GM19455 (cell line): ENCODE data around the gene PRELID1.
"Not testable (repeated sequence)": the region's sequence is repeated elsewhere in the genome, so short reads cannot be mapped to it uniquely, and the experiment has no call there.

Source experiments
- ATAC-seq: cut with Tn5 transposase; IDR thresholded peaks from one replicate; pipeline ENCODE4 v1.9.1; 2021; ENCODE audit not compliant: unreplicated experiment

Gene PRELID1

DNA sequence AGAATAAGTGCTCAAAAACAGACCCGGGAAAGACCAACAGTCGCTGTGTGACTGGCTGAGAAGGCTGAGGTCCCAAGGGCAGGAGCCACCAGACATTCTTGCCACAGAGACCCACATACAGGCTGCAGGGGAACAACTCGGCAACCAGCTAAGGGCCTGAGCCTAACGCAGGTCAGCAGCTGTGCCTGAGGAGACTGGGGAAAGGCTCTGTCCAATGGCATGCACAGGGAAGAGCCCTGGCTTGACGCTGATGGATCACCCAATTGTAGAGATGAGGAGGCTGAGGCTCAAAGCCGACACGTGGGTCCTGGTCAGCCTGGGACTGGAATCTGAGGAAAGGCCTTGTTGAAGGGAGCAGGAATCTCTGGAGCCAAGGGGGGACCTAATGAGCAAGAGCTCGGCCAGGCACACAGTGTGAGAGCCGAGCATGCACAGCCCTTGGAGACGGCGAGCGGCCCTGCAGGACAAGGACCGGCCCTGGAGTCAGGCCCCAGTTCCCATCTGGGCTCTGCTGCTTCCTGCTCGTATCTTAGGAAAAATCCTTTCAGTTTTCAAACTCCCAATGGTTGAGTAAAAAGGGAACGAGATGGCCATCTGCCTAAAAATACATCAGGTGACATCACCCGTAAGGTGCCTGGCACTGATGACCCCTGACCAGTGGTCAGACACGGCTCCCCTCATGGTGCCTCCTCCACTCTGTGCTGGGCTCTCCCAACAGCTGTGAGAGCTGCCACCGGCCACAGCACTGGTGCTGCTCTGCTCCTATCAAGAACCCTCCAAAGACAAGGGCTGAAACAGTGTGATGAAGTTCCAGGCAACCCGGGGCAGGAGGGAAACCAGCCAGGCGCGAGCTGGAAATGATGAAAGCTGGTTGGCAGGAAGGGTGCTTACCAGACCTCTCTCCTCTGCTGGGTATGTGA, 31.4 kb downstream of the PRELID1 start:
- no peak for ATAC-seq

DNA sequence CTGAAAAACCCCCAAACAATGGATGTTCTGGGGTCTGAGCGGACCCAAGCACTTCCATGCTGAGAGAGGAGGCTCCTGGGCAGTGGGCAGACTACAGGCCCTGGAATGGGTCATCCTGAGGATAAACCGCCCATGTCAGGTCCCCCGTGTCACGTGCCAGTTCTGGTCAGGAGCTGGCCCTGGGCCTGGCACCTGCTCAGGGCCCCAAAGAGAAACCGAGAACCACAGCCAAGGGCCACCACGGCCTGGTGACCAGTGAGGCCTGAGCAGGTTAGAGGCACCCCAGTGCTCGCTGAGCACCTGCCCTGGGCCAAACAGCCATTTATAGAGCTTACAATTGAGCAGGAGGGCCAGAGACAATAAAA, 32.1 kb downstream of the PRELID1 start:
- ATAC-seq: no peak

DNA sequence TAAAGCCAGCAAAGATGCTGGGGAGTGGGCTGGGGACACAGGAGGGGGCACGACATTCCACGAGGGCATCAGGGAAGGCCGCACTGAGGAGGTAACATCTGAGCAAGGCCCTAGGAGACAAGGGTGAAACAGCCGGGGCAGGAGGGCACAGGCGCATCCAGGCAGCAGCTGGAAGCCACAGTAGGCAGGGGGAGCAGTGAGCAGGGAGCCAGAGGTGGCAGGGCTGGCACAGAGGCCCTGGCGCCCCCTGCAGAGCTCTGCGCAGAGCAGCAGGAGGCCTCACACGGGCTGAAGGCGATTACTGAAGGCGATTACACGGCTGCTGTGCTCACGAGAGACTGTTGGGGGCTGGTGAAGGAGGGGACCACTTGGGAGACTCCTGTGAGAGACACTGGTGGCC, 32.5 kb downstream of the PRELID1 start:
- no peak for ATAC-seq

DNA sequence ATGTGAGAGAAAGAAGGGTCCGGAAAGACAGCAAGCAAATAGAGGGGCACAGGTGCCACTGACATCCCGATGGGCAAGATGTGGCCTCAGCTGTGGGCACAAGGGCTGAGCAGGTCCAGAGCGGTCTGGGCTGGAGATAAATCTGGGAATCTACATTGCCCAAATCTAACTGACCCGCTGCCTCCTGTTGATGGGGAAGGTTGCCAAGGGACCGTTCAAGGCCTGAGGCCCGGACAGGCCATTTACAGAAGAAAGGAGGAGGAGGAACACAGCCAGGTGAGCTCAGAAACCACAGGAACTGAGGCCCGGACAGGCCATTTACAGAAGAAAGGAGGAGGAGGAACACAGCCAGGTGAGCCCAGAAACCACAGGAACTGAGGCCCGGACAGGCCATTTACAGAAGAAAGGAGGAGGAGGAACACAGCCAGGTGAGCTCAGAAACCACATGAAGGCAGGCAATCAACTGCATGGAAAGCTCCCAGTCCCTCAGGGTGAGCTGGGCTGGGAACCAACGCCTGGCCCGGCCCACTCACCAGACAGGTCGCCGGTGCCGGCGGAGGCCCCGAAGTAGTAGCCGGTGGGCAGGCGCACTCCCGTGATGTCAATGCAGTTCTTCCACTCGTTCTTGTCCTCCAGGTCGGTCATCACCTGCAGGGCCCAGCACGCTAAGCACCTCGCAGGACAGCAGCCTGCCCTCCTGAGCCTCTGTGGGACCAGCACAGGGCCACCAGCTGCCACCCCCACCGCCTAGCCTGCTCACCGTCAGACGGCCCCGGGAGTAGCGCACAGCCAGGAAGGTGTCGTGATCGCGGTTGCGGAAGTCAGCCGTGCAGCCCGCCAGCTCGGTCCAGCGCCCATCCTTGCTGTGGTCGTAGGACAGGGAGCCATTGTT, 33.2 kb downstream of the PRELID1 start:
- no peak for ATAC-seq

DNA sequence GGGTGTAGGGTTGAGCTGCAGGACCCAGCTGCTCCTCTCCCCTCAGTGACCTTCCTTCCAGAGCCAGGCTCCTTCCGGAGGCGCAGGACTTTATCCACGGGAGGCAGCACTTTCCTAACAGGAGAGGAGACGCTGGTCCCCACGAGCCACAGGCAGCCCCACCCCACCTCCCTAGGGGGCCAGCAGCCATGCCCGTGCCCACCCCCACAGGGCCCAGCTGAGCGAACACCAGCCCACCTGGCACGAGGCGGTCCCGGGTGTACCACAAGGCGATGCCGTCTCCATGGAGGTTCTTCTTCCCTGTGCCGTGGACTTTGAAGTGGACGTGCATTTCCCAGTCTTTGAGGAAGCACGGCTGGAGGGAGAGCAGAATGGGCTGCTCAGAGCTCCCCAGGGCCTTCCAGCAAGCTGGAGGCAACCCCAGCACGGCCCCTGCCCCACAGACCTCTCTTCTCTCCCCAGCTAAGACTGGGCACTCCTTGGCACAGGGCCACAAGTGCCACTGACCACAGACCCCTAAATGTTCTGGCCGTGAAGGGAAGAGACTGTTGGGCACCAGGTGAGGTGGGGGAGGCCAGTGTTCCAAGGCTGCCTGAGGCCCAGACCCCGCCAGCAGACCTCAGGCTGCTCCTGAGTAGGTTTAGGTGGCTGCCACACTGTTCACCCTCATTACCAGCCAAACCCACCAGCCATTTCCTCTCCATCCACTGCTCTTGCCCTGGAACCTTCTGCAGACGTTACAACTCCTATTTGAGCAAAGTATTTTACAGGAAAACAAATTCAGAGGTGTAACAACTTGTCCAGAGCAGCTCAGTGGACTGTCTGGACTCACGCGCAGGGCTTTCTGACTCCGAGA, 34.9 kb downstream of the PRELID1 start:
- no peak for ATAC-seq

DNA sequence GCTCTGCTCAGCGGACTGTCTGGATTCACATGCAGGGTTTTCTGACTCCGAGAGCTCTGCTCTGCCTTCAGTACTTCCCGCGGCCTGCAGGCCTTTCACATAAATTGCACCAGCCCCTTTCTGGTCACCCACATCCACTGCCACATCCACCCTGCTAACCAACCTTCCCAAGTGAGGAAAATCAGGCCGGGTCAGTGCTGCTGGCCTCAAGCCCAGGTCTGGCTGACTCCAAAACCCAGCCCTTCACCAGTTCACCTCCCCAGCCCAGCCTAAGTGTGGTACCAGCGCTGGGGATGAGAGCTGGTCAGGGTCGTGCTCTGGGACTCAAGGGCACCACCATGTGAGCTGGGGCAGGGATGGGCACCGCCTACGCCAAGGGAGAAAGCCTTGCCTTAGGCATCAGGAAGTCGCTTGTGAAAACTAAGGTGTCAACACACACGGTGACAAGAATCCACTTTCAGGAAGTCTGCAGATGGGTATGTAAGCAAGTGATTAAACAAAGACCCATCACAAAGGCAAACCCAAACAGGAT, 35.6 kb downstream of the PRELID1 start:
- no peak for ATAC-seq

DNA sequence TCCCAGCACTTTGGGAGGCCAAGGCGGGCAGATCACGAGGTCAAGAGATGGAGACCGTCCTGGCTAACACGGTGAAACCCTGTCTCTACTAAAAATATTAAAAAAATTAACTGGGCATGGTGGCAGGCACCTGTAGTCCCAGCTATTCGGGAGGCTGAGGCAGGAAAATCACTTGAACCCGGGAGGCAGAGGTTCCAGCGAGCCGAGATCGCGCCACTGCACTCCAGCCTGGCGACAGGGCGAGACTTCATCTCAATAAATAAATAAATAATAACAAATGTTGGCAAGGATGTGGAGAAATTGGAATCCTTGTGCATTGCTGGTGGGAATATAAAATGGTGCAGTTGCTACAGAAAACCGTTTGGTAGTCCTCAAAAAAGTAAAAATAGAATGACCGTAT, 39.4 kb downstream of the PRELID1 start:
- not testable (repeated sequence) for ATAC-seq

DNA sequence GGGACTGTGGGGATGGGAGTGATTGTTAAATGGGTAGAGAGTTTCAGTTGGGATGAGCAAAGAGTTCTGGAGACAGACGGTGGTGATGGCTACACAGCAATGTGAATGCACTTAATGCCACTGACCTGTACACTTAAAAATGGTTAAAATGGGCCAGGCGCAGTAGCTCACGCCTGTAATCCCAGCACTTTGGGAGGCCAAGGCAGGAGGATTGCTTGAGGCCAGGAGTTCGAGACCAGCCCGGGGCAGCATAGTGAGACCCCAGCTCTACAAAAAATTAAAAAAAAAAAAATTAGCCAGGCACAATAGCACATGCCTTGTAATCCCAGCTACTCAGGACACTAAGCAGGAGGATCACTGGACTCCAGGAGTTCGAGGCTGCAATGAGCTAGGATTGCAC, 40.2 kb downstream of the PRELID1 start:
- ATAC-seq: no peak

DNA sequence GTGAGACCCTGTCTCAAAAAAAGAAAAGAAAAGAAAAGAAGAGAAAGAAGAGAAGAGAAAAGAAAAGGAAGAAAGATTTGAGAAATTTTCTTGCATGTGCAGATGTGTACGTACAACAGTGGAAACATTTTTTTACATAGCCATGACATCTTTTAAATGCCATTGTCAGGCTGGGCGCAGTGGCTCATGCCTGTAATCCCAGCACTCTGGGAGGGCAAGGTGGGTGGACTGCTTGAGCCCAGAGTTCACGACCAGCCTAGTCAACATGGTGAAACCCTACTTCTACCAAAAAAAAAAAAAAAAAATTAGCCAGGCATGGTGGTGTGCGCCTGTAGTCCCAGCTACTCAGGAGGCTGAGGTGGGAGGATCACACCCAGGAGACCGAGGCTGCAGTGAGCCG, 41.3 kb downstream of the PRELID1 start:
- no peak for ATAC-seq

DNA sequence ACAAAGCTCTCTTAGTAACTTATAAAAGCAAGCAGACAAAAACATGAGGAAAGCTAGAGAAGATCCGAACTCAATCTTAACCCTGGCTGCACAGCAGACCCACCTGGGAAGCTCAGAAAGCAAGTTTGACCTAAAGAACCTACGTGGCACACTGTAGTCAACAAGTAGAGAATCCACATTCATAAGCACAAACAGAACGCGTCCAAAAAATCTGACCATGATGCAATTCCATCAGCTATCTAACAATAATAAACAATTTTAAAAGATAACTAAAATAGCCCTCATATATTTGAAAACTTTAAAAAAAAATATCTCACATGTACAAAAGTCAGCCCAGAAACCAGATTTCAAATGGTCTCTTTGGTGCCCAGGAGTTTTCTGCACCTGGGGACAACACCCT, 43.2 kb downstream of the PRELID1 start:
- no peak for ATAC-seq

DNA sequence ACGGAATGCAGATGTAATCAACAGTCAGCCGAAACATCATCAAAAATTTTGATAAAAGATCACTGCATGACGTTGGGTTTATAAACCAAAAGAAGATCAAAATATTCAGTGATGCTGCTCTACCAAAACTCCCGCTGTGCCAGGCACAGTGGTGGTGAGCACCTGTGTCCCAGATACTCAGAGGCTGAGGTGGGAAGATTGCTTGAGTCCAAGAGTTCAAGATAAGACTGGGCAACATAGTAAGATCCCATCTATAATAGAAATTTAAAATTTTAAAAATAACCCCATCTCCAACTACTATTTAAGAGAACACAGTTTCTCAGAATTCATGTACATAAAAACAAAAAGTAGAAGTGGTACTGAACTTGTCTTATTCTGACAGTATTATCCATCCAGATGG, 44.1 kb downstream of the PRELID1 start:
- ATAC-seq: no peak

DNA sequence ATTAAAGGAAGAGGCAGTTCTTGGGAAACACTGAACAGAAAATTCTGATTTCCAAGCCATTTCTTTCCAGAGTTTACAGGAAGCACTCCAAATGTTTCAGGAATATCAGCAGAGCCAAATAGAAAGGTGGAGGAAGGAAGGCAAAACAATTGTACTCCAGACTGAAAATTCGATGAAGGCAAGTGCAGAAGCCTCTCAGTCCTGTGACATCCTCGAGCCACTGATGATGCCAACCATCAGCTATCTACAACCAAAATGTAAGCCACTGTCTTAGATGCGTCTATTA, 45.7 kb downstream of the PRELID1 start:
- ATAC-seq: no peak

DNA sequence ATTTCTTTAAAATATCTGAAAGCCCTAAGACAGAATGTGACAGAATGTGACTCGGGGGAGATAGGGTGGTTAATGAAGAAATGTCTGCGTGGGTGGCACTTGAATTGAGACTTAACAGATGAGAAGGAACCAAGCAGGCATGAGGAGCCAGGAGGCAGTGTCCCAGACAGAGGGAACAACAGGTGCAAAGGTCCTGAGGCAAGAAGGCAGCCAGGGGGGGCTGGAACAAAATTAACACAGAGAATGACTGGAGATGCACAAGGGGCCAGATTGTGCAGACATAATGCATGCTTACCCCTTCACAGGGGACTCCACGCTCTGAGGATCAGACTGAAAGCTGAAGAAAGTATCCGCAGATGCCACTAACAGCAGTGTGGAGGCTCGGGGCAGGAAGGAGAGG, 46.2 kb downstream of the PRELID1 start:
- ATAC-seq: no peak

DNA sequence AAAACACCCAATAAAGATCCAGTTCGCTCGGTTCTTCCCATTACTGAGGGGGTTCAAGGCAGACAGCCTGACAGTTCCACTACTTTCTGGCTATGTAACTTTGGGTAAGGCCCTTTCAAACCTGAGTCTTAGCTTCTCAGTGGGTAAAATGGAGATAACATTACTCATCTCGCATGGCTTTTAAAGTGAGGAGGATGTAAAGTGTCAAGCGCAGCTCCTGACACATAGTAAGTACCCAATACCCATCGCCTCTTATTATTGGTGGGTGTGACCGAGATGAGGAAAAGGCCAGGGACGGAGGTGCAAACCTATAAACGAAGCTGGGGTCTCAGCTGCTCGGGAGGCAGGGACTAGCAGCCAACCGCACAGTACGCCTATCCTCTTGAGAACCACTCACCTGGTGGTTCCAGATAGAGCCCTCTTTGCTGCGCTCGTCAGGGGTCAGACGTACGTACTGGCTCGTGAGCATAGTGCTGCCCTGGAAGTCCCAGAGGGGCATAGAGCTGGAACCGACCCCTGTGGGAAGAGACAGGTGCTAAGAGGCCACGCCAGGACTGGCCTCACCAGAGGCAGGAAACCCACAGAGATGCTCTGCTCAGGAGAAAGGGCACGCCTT, 47.3 kb downstream of the PRELID1 start:
- ATAC-seq: no peak

DNA sequence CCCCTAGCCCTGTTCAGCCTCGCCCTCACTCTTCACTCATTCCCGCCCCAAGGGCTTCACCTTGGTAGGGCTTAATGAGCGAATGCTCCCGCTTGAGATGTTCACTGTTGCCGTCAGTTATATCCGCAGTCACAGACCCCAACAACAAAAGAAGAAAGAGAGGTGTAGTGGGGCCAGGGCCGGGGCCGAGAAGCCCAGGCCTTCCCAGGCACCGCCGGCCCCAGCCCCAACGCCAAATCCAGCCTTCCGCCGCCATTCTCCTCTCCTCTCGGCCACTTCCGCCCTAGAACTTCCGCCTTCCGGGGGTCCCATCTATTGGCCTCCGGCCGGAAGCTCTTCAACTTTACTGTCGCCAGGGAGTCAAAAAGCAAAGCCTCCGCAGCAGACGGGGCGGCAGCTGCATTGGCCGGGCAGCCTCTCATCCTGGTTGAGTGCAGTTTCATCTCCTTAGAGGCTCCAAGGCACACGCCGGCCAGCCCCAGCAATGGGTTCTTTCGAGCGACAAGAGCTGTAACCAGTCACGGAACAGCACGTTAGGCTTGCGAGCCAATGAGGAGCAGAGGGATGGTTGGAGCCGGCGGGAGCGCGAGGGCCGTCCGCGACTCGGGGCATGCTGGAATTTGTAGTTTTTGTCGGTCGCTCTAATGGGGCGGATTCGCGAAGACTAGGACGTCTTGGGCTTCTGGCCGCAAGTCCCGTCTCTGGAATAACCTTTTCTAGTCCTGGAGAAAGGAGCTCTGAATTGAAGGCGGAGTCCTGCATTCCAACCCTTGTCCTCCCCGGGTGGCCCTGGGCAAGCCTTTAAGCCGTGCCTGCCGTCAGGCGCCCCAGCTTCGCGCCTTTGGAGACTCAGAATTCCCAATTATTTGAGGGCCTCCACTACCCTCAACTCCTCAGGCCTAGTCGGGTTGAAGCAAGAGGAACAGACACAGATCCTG, 48.1 kb downstream of the PRELID1 start, which contains the start of gene LMAN2:
LMAN2 (minus strand) TSS at position 277 of the 938 bp plus-strand sequence; CDS start at position 256, 21 bp downstream.
- peak; percentile 88 for ATAC-seq

DNA sequence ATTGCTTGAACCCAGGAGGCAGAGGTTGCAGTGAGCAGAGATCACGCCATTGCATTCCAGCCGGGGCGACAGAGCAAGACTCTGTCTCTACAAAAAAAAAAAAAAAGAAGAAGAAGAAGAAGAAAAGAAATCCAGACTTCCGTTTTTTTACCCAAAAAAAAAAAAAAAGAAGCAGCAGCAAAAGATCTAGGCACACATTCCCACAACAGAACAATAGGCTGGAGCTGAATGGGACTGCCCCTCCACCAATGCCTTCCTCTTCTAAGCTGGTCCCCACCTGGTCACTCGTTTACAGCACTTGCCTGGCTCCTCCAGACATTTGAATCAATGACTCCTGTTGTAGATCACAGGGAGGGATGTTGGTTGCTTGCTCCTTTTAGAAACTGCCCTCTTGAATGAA, 49.5 kb downstream of the PRELID1 start:
- ATAC-seq: no peak

DNA sequence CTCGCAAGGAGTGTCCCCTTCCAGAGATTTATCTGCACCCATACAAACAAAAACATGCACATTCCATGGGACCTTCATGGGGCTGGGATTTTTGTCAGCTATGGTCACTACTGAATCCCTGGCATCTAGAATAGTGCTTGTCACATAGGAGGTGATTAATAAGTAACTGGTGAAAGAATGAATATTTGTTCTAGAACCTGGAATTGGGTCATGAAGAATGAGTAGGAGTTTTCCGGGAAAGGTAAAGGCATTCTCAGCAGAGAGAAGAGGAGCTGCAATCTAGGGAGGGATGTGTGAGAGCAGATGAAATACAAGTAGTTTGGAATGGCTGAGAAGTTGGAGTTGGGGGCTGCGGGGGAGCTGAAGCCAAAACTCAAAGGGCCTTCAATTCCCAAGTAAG, 50.7 kb downstream of the PRELID1 start:
- no peak for ATAC-seq

DNA sequence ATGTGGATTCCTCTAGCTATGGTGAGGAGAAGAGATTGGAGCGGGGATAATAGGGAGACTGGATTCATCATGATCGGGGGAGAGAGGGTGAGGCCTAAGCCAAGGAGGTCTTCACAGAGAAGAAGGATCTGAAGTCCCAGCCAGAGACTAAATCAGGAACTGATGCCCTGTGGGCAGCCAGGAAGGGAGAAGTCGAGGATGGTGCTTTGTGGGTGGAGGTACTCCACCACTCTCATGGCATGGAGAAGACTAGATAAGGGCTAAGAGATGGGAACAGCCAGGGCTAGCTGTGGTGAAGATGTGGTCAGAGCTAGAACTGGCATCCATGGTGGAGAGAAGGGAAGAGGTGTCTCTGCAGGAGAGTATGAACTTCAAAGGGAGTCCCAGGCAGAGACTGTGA, 51.1 kb downstream of the PRELID1 start:
- no peak for ATAC-seq

DNA sequence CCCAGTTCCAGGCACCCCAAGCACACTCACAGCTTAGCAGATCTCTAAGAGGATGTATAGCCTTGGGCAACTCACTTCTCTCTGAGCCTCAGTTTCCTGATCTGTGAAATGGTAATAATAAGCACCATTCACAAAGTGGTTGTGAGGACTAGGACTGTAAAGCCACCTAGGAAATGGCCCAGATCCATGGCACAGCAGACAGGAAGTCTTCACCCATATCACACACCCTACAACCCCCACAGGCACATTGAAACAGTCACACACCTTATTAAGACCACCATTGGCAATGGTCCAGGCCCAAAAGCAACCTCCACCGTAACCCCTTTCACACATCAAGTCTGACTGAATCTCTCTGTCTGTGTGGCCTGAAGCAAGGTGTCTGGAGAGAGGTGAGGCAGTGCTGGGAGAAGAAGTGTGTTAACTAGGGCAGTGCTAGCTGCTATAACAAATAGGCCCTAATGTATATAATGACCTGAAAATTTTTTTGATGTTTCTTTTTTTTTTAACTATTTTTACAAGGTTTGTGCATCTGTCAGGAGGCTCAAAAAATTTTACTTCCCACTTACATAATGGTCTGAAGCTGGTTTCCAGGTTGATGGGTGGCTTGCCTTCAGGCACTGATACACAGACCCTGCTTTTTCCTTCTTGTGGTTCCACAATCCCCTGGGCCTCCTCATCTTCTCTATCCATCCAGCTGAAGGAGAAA, 51.7 kb downstream of the PRELID1 start:
- ATAC-seq: no peak
